ENCODE measurements around the gene SLC39A1. TPM values are rescaled to one million over a fixed set of nuclear protein-coding genes. Genes with fewer than 3 reads are reported as not detected.
A peak's percentile ranks its signal among the peaks of the same experiment; 100 is the strongest.

SLC39A1 gene
- polyA plus RNA-seq, 1 of the 3 experiments (the other 2 are of a cell fraction), result 89.6 TPM

GRCh38 chr1:153932156-153933131, 30.9 kb downstream of the SLC39A1 start (continued):
- TF ChIP-seq ZBTB33 (IDR thresholded peaks at IDR 0.05; ENCODE audit: borderline replicate concordance, low read depth) (no peak), RFX5 (IDR thresholded peaks at IDR 0.05; ENCODE audit: low read length) (no peak), POLR2AphosphoS5 (IDR thresholded peaks at IDR 0.05; ENCODE audit: low read depth, low read length) (no peak), NRF1 (IDR thresholded peaks at IDR 0.05; ENCODE audit: low read depth, low read length) (no peak), GATA2 (CRISPR knock-in tag; IDR thresholded peaks at IDR 0.05) (no peak)

- peak; percentile 24 for DNase-seq
- Histone ChIP-seq H3K9ac (no peak overlapping the region), H3F3A (replicated peaks; ENCODE audit: insufficient read depth) (peaks cover 14% of the 10 kb centered on the region), H3K27ac (ENCODE audit: low read depth in 2 of 2, low read length in 1 of 2) (peak overlapping the region in 1 of 2 experiments; percentile 88; a peak in 2 of 4 replicates), H3K4me3 (ENCODE audit: low read depth in 2 of 2, low read length in 1 of 2) (no peak overlapping the region), H2AFZ (ENCODE audit: low read depth) (no peak overlapping the region), H3K79me2 (ENCODE audit: insufficient read depth) (no peaks in the 10 kb centered on the region), H3K4me2 (no peak overlapping the region), H3K36me3 (replicated peaks in 1 of 2; ENCODE audit: control insufficient read depth in 1 of 2, insufficient read depth in 2 of 2, low read length in 1 of 2) (peaks cover 0 to 33% of the 10 kb centered on the region in 2 experiments), H3K9me2 (no peaks in the 10 kb centered on the region), H3K9me3 (no peaks in the 10 kb centered on the region), H4K20me1 (ENCODE audit: insufficient read depth) (no peaks in the 10 kb centered on the region), H3K4me1 (ENCODE audit: control insufficient read depth in 1 of 2, insufficient read depth in 2 of 2, low read depth in 1 of 2, low read length in 1 of 2) (peaks cover 0 to 21% of the 10 kb centered on the region in 2 experiments; a peak in 1 of 4 replicates), H3K27me3 (ENCODE audit: insufficient read depth) (no peaks in the 10 kb centered on the region)
- TF ChIP-seq NFIC (IDR thresholded peaks at IDR 0.05; ENCODE audit: borderline replicate concordance) (no peak), SIN3A (IDR thresholded peaks at IDR 0.05; ENCODE audit: borderline replicate concordance, low read depth, low read length) (no peak), FOSL2 (IDR thresholded peaks at IDR 0.05; ENCODE audit: borderline replicate concordance, low read depth) (no peak), RAD21 (IDR thresholded peaks at IDR 0.05; ENCODE audit: low read length) (no peak), POLR2AphosphoS5 (IDR thresholded peaks at IDR 0.05; ENCODE audit: low read depth, low read length) (no peak)
- CTCF ChIA-PET, result interaction anchor here (0.6 to 3.1 kb wide), 10 partner anchors 10 to 133 kb away, joined by 3 to 46 read pairs (median 4); partner anchors contain the start of genes DENND4B and RAB13
- WGBS (ENCODE audit: low lambda C conversion rate), result 90% methylated on average over 12 of the region's 14 CpGs
- POLR2A ChIA-PET, result interaction anchor here (0.9 kb wide), 1 partner anchor 64 kb away, joined by 3 read pairs; no protein-coding TSS in a partner anchor
These were observed 33.1 kb downstream of the SLC39A1 start for GRCh38 chr1:153929981-153930948.

Data from SK-N-SH (cell line).